LNCAP (cell line): ENCODE measurements around the gene NSUN2.

Source experiments
- CTCF ChIP-seq: fragments of 450-650 bp; IDR thresholded peaks from 2 replicates; pipeline ENCODE4 v1.5.1; 2017; ENCODE audit warnings: mild to moderate bottlenecking

Gene NSUN2

GRCh38 chr5:6593148-6594016 lies 39.5 kb downstream of the NSUN2 start:
- TF ChIP-seq CTCF: no peak

GRCh38 chr5:6592601-6593000 lies 40.2 kb downstream of the NSUN2 start:
- TF ChIP-seq CTCF: no peak

- TF ChIP-seq CTCF: no peak
Observed at GRCh38 chr5:6591671-6592288, 41.1 kb downstream of the NSUN2 start.

- no peak for TF ChIP-seq CTCF
Observed at GRCh38 chr5:6590581-6590980, 42.3 kb downstream of the NSUN2 start.

- no peak for TF ChIP-seq CTCF
Observed at GRCh38 chr5:6587171-6587570, 45.7 kb downstream of the NSUN2 start.

- no peak for TF ChIP-seq CTCF
Observed at GRCh38 chr5:6586647-6587042, 46.2 kb downstream of the NSUN2 start.

- TF ChIP-seq CTCF: no peak
Observed at GRCh38 chr5:6585939-6586646, 46.8 kb downstream of the NSUN2 start.
